NCI-H526 treated with DMSO at 0.1 percent for 48 hours (cell line): ENCODE results near the gene SOX6.
A peak's percentile ranks its signal among the peaks of the same experiment; 100 is the strongest.

Experiments
- DNase-seq: peaks from one replicate; lab custom pipeline; 2025; lab: John Stamatoyannopoulos, UW

The SOX6 gene

GRCh38 chr11:15991215-15991614, 365.1 kb downstream of the SOX6 start:
- no peak for DNase-seq

- no peak for DNase-seq
Observed at GRCh38 chr11:15989685-15990084, 366.7 kb downstream of the SOX6 start.

- DNase-seq: no peak
Observed at GRCh38 chr11:15988693-15989231, 367.6 kb downstream of the SOX6 start.

GRCh38 chr11:15988016-15988550, 368.3 kb downstream of the SOX6 start:
- DNase-seq: no peak

- peak; percentile 56 for DNase-seq
Observed at GRCh38 chr11:15987046-15987445, 369.3 kb downstream of the SOX6 start.

- no peak for DNase-seq
Observed at GRCh38 chr11:15985860-15986139, 370.5 kb downstream of the SOX6 start.

GRCh38 chr11:15985127-15985859, 371.1 kb downstream of the SOX6 start:
- DNase-seq: no peak

- DNase-seq: no peak
Observed at GRCh38 chr11:15981292-15981691, 375.1 kb downstream of the SOX6 start.

- no peak for DNase-seq
Observed at GRCh38 chr11:15977116-15977515, 379.2 kb downstream of the SOX6 start.

- DNase-seq: no peak
Observed at GRCh38 chr11:15976433-15977045, 379.8 kb downstream of the SOX6 start.

GRCh38 chr11:15975742-15976141, 380.6 kb downstream of the SOX6 start:
- no peak for DNase-seq

GRCh38 chr11:15972838-15973237, 383.5 kb downstream of the SOX6 start:
- DNase-seq: no peak

GRCh38 chr11:15971215-15971546, 385.2 kb downstream of the SOX6 start:
- no peak for DNase-seq

GRCh38 chr11:15970506-15971214, 385.7 kb downstream of the SOX6 start:
- no peak for DNase-seq

GRCh38 chr11:15969701-15970329, 386.5 kb downstream of the SOX6 start:
- DNase-seq: peak; percentile 56

- peak; percentile 47 for DNase-seq
Observed at GRCh38 chr11:15969281-15969680, 387.1 kb downstream of the SOX6 start.

- peak; percentile 45 for DNase-seq
Observed at GRCh38 chr11:15968461-15969130, 387.8 kb downstream of the SOX6 start.

GRCh38 chr11:15967966-15968365, 388.4 kb downstream of the SOX6 start:
- DNase-seq: no peak

- DNase-seq: peak; percentile 52
Observed at GRCh38 chr11:15967166-15967565, 389.2 kb downstream of the SOX6 start.

GRCh38 chr11:15965562-15966250, 390.6 kb downstream of the SOX6 start:
- no peak for DNase-seq

- DNase-seq: no peak
Observed at GRCh38 chr11:15963266-15963665, 393.1 kb downstream of the SOX6 start.
